ENCODE data around the gene TRERF1.
A peak's percentile ranks its signal among the peaks of the same experiment; 100 is the strongest.

TRERF1 gene

DNA sequence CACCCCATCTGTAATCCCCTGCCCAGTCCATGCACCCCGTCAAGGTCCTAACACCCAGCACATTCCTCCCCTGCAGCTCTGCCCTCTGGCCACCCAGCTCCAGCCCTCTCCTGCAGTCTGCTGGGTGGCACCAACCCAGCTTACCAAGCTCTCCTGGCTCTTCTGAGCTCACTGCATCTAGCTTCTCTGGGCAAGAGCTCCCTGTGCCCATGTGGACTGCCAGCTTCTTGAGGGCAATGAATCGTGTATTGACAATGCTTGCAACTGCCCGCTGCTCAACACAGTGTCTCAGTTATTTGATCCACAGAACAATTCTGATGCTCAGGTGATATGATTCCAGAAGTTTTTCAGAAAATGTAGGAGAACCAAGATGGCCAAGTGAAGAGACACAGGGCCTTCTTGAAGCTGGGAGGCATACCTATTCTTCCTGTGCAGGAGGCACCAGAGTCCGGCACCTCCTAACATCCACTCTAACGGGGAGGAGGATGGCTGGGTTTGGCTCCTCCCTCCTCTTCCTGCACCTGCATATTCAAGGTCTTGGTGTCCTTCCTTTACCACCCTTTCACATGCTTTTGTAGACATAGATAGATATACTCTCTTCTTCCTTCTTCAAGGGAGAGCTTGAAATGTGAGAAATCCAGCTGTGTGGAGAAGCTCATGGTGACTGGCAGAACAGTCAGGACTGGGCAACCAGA, 85.6 kb downstream of the TRERF1 start:
- no peak overlapping the region for H3K4me3 ChIP-seq (ENCODE audit: low read depth, low read length)
- ChIA-PET CTCF (interaction anchor here (0.8 to 1.5 kb wide), 2 partner anchors 22 to 57 kb away, joined by 3 to 4 read pairs; no protein-coding TSS in a partner anchor), POLR2A (interaction anchor here (0.6 kb wide), 1 partner anchor 494 kb away, joined by 7 read pairs; no protein-coding TSS in a partner anchor)
- no peak overlapping the region for H3K27ac ChIP-seq (ENCODE audit: extremely low read depth, low read depth, low read length)
- H3K4me1 ChIP-seq (ENCODE audit: control insufficient read depth, insufficient read depth, low read length) = no peaks in the 10 kb centered on the region
- H3K9me3 ChIP-seq (ENCODE audit: control insufficient read depth, insufficient read depth, low read depth, low read length) = no peaks in the 10 kb centered on the region
- no peaks in the 10 kb centered on the region for H3K36me3 ChIP-seq (ENCODE audit: control insufficient read depth in 2 of 2, insufficient read depth in 1 of 2, low read length in 2 of 2)
- TF ChIP-seq, protein P1, sequence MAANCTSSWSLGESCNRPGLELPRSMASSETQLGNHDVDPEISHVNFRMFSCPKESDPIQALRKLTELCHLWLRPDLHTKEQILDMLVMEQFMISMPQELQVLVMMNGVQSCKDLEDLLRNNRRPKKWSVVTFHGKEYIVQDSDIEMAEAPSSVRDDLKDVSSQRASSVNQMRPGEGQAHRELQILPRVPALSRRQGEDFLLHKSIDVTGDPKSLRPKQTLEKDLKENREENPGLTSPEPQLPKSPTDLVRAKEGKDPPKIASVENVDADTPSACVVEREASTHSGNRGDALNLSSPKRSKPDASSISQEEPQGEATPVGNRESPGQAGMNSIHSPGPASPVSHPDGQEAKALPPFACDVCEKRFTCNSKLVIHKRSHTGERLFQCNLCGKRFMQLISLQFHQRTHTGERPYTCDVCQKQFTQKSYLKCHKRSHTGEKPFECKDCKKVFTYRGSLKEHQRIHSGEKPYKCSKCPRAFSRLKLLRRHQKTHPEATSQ (tag by site-specific recombination; IDR thresholded peaks at IDR 0.05) = no peak
- TF ChIP-seq ZNF324 (tag by site-specific recombination; IDR thresholded peaks at IDR 0.05) = no peak
- TF ChIP-seq ZNF768 (tag by site-specific recombination; IDR thresholded peaks at IDR 0.05) = no peak
- no peak for TF ChIP-seq KLF7 (tag by site-specific recombination; IDR thresholded peaks at IDR 0.05; ENCODE audit: borderline replicate concordance)
- TF ChIP-seq ZNF24 (tag by site-specific recombination; IDR thresholded peaks at IDR 0.05) = no peak
- TF ChIP-seq HOXC10 (CRISPR knock-in tag; IDR thresholded peaks at IDR 0.05) = no peak
- no peak for TF ChIP-seq ZNF677 (tag by site-specific recombination; IDR thresholded peaks at IDR 0.05)
- no peak for TF ChIP-seq KLF17 (tag by site-specific recombination; IDR thresholded peaks at IDR 0.05)
- no peak for TF ChIP-seq KLF9 (tag by site-specific recombination; IDR thresholded peaks at IDR 0.05; ENCODE audit: low read depth)
- TF ChIP-seq ZNF548 (tag by site-specific recombination; IDR thresholded peaks at IDR 0.05) = no peak
- no peak for TF ChIP-seq REPIN1 (tag by site-specific recombination; IDR thresholded peaks at IDR 0.05; ENCODE audit: low read depth)
- TF ChIP-seq ZNF549 (tag by site-specific recombination; IDR thresholded peaks at IDR 0.05) = no peak
- TF ChIP-seq ZBTB17 (tag by site-specific recombination; IDR thresholded peaks at IDR 0.05) = no peak
- TF ChIP-seq ZNF596 (tag by site-specific recombination; IDR thresholded peaks at IDR 0.05) = no peak
- TF ChIP-seq ATF2 (tag by site-specific recombination; IDR thresholded peaks at IDR 0.05; ENCODE audit: low read depth) = no peak

- POLR2A ChIA-PET = no interaction called here
- H3K9me3 ChIP-seq (ENCODE audit: control insufficient read depth, insufficient read depth, low read depth, low read length) = no peaks in the 10 kb centered on the region
- CTCF ChIA-PET = no interaction called here
- no peak overlapping the region for H3K4me3 ChIP-seq (ENCODE audit: low read depth, low read length)
- TF ChIP-seq ZBTB20 (tag by site-specific recombination; IDR thresholded peaks at IDR 0.05) (no peak), ZNF571 (tag by site-specific recombination; IDR thresholded peaks at IDR 0.05) (no peak), KLF1 (tag by site-specific recombination; IDR thresholded peaks at IDR 0.05) (peak; percentile 36; the same call in 1 of the 2 replicates)
- TF ChIP-seq, protein P2, sequence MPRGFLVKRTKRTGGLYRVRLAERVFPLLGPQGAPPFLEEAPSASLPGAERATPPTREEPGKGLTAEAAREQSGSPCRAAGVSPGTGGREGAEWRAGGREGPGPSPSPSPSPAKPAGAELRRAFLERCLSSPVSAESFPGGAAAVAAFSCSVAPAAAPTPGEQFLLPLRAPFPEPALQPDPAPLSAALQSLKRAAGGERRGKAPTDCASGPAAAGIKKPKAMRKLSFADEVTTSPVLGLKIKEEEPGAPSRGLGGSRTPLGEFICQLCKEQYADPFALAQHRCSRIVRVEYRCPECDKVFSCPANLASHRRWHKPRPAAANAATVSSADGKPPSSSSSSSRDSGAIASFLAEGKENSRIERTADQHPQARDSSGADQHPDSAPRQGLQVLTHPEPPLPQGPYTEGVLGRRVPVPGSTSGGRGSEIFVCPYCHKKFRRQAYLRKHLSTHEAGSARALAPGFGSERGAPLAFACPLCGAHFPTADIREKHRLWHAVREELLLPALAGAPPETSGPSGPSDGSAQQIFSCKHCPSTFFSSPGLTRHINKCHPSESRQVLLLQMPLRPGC (tag by site-specific recombination; IDR thresholded peaks at IDR 0.05) = no peak
- H3K27ac ChIP-seq (ENCODE audit: extremely low read depth, low read depth, low read length) = no peak overlapping the region
- no peaks in the 10 kb centered on the region for H3K36me3 ChIP-seq (ENCODE audit: control insufficient read depth in 2 of 2, insufficient read depth in 1 of 2, low read length in 2 of 2)
- no peaks in the 10 kb centered on the region for H3K4me1 ChIP-seq (ENCODE audit: control insufficient read depth, insufficient read depth, low read length)
Measured at GRCh38 chr6:42365021-42365420, 86.7 kb downstream of the TRERF1 start.
